Retinal pigment epithelial cell (primary cell): ENCODE measurements around the gene PEX10.

Experiments
- DNase-seq: peaks from one replicate; pipeline ENCODE4 v3.0.0-alpha.2; 2010; ENCODE audit warnings: low read depth
- H3K4me3 ChIP-seq: 2 replicates; pipeline ENCODE4 v1.5.1; 2011; ENCODE audit warnings: mild to moderate bottlenecking, low read length, control low read depth, moderate library complexity
- CTCF ChIP-seq: conservative IDR thresholded peaks from 2 replicates; pipeline ENCODE4 v1.5.1; 2011; ENCODE audit warnings: low read depth, low read length, control low read depth, inconsistent platforms

The PEX10 gene

GRCh38 chr1:2358651-2359640, 53.4 kb downstream of the PEX10 start:
- TF ChIP-seq CTCF: no peak
- no peak overlapping the region for H3K4me3 ChIP-seq
- DNase-seq: no peak

GRCh38 chr1:2358072-2358471, 54.3 kb downstream of the PEX10 start:
- no peak for DNase-seq
- TF ChIP-seq CTCF: no peak
- no peak overlapping the region for H3K4me3 ChIP-seq

GRCh38 chr1:2356911-2357845, 55.2 kb downstream of the PEX10 start:
- TF ChIP-seq CTCF: no peak
- H3K4me3 ChIP-seq: no peak overlapping the region
- no peak for DNase-seq

- DNase-seq: peak; percentile 29
- H3K4me3 ChIP-seq: no peak overlapping the region
- no peak for TF ChIP-seq CTCF
Observed at GRCh38 chr1:2356401-2356800, 56.0 kb downstream of the PEX10 start.

- no peak for TF ChIP-seq CTCF
- no peak for DNase-seq
- H3K4me3 ChIP-seq: no peak overlapping the region
Observed at GRCh38 chr1:2355373-2356261, 56.7 kb downstream of the PEX10 start.
